ENCODE results near the gene RELN.
"Not testable (repeated sequence)": the region's sequence is repeated elsewhere in the genome, so short reads cannot be mapped to it uniquely, and the experiment has no call there.

Gene RELN

DNA sequence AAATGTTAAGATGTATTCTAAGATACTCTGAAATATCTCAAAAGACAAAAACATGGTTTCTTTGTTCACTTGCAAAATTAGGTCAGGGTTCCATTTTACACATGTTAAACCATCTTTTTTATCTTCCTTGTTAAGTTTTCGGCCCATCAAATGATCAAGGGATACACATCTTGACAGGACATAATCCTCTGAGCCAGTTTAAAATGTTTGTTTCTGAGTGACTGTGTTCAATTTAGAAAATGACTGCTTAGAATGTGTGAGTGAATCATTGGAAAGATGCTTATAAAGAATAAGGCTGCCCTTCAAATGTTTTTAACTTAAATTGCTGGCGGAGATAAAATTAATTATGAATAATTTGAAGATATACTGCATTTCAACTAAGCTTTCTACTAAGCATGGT is 447.5 kb downstream of the RELN start:
- no peak for DNase-seq

- no peak for DNase-seq
Observed at GRCh38 chr7:103541026-103541425, 448.4 kb downstream of the RELN start.

DNA sequence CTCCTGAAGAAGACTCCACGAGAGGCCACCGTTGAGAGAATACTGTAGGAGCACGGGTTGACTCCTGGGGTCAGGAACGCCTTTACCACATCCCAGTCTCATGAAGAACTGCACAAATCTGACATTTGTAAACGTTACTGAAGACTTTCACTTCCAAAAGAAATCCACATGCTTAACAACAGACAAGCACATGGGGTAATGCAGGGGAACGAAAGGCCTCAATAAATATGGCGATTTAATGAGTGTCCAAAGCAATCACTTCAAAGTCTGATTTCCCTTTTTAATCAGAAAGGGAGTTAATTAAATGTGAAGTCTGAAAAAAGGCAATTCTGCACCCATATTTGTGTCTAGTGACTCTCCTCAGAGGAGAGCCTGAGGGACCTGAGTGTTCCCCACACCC is 449.1 kb downstream of the RELN start:
- DNase-seq: no peak

DNA sequence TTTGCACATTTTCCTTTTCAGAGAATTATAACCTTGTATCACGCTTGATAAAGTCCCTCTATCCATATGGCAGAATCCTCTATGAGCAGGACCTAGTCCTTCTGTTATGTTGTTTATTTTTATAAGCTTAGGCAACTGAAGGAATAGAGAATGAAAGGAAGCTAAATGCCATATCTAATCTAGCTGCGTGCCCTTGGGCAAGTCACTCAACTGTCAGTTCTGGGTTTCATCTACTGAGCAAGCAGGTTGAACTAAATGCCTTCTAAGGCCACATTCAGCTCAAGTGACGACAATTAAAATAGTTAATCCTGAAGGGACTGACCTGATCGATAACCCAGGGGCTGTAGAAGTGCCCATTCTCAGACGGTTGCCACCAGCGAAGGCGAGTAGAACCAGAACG is 449.6 kb downstream of the RELN start:
- DNase-seq: no peak

DNA sequence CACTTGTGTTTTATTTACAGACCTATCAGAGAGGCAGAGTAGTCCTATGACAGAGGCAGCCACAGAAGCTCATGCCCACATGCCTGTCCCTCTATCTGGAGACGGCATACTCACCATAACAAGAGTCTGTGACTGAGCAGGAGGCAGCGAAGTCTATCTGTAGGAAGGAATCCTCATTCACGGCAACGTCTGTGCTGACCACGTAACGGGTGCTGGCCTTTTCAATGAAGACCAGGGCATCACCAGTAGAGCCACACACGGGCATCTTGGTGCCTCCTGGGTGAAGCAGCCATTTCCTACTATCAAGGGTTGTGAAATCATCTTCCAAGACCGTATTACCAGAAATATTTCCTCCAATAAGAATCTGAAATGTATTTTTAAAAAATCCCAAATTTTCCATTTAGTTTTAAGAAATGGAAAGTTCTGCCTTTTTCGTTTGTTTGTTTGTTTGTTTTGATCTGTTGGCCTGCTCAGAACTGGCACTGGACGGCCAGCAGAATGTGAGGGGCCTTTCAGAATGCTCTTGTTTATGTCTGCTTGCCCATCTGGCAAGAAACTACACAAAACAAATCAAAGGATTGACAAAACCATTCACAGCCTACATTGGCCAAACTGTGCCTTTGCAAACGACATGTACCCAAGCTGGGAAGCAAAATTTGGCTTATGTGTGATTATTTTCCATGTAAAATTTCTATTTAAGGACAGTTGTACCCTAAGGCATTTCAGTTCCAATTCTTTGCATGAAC is 450.3 kb downstream of the RELN start:
- DNase-seq: no peak

- DNase-seq: no peak
Observed at GRCh38 chr7:103533761-103534160, 455.7 kb downstream of the RELN start.

GRCh38 chr7:103532955-103533354 is 456.5 kb downstream of the RELN start:
- no peak for DNase-seq

DNA sequence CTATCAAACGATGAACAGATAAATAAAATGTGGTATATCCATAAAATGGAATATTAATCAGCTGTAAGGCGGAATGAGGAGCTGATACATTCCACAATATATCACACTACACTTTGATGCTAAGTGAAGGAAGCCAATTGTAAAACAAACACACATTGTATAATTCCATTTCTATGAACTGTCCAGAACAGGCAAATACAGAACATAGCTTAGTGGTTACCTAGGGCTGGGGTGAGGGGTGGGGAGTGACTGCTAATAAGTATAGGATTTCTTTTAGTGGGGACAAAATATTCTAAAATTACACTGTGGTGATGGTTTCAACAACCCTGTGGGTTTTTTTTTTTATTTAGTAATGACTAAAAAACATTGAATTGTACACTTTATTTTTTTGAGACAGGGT is 461.3 kb downstream of the RELN start:
- no peak for DNase-seq

DNA sequence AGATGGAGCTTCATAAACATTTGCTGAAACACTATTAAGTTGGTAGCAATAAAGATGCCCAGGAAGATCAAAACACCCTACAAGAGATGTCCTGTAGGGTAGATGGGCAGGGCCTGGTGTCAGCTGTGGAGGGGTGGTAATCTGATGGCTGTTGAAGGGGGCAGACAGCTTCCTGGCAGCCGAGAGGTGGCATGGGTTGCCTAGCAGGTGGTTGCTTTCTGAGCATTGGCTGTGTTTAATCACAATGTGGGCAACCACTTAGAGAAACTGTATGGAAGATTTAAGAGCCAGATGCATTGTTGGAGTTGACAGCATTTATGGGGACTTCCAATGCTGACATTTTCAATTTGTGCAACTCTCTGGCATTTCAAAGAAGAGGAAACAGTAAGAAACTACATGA is 463.5 kb downstream of the RELN start:
- no peak for DNase-seq

DNA sequence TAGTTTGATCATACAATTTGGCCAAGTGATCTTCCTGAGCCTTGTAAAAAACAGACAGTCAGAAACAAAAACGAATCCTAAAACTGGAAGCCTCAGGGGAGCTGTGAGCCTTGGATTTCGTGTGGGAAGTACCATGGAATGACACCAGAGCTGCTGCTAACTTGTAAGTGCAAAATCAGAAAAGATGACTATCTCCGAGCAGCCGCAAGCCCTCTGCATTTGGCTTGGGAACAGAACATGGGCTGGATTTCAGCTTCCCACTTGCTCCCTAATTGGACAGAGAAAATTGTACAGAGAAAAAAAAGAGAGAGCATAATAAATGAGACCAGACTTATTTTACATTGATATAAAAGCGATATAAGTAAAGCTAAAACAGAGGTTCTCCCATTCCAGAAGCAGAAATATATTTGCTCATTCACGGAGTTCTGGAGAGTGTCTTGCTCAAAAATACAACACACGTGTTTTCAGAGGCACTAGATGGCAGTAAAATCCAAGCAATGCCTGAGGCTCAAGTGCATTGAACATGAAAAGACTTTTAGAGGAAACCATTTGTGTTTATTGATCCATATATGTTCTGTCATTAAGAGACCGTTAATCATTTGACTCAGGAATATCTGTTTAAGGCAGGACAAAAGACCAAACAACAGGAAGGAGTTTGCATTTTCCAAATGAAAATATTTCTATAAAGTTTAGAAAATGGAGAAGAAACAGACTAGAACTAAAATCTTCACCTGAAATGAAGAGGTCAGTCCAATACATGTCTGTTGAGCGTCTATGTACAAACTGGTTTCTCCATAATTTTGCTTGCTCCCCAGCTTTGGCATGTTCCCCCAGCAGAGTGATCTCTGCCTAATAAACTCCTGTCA is 465.2 kb downstream of the RELN start:
- no peak for DNase-seq

- no peak for DNase-seq
Observed at GRCh38 chr7:103521937-103522336, 467.5 kb downstream of the RELN start.

GRCh38 chr7:103504505-103505135 is 484.8 kb downstream of the RELN start:
- DNase-seq: no peak

DNA sequence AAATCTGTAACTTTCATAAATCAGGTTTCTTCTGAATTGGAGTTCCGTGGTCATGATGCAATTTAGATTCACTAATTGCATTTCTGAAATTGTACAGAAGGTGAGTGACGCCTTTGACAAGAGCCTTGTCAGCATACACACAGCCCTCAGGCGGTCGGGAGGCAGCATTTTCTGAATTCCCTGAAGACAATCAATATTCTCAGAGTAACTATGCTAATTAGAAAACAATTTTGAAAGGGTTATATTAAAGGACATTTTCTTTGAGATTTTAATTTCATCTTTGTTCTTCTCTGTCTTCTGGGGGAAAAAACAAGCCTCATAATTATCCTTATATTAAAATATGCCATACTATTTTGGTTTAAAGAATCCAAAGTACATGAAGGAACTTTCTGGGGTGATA is 488.3 kb downstream of the RELN start:
- no peak for DNase-seq

GRCh38 chr7:103499976-103500375 is 489.5 kb downstream of the RELN start:
- DNase-seq: no peak

GRCh38 chr7:103487419-103487818 is 502.0 kb downstream of the RELN start:
- DNase-seq: no peak

GRCh38 chr7:103486873-103487272 is 502.6 kb downstream of the RELN start:
- DNase-seq: not testable (repeated sequence)

- DNase-seq: no peak
Observed at GRCh38 chr7:103480771-103481170, 508.7 kb downstream of the RELN start.

- DNase-seq: no peak
Observed at GRCh38 chr7:103474956-103475355, 514.5 kb downstream of the RELN start.

DNA sequence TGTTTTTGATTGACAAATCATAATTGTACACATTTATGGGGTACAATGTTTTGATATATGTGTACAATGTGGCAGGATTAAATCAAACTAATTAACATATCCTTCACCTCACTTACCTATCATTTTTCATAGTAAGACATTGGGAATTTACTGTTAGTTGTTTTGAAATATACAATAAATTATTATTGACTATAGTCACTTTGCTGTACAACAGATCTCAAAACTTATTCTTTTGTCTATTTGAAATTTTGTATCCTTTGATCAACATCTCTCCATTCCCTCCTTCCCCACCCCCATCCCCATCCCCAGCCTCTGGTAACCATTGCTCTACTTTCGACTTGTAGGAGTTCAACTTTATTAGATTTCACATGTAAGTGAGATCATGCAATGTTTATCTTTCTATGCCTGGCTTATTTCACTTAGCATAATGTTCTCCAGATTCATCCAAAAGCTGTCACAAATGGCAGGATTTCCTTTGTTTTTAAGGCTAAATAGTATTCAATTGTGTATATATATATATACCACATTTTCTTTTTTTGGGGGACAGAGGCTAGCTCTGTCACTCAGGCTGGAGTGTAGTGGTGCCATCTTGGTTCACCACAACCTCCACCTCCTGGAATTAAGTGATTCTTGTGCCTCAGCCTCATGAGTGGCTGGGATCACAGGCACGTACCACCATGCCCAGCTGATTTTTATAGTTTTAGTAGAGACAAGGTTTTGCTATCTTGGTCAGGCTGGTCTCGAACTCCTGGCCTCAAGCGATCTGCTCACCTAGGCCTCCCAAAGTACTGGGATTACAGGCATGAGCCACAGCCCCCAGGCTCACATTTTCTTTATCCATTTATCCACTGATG is 520.1 kb downstream of the RELN start:
- DNase-seq: no peak

DNA sequence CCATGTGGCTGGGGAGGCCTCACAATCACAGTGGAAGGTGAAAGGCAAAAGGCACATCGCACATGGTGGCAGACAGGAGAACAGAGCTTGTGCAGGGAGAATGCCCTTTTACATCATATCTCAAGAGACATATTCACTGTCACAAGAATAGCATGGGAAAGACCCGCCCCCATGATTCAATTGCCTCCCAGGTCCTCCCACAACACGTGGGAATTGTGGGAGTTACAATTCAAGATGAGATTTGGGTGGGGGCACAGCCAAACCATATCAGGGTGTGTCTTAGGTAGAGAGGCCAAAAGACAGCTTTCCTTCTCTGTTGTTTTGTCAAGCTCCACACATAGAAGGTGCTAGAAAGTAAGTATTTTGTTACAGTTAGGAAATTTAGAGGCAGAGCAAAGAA is 522.6 kb downstream of the RELN start:
- DNase-seq: no peak

DNA sequence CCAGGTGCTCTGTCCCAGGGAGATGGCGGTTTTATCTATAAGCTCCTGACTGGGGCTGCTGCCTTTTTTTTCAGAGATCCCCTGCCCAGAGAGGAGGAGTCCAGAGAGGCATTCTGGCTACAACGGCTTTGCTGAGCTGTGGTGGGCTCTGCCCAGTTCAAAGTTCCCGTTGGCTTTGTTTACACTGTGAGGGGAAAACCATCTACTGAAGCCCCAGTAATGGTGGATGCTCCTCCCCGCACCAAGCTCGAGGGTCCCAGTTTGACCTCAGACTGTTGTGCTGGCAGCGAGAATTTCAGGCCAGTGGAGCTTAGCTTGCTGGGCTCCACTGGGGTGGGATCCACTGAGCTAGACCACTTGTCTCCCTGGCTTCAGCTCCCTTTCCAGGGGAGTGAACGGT is 527.1 kb downstream of the RELN start:
- DNase-seq: no peak

- peak; percentile 30 for DNase-seq
Observed at GRCh38 chr7:103447073-103447960, 542.1 kb downstream of the RELN start.
